ENCODE results near the gene ZIC5. TPM values are rescaled to one million over a fixed set of nuclear protein-coding genes. Genes with fewer than 3 reads are reported as not detected.
A peak's percentile ranks its signal among the peaks of the same experiment; 100 is the strongest.

Gene ZIC5
- total RNA-seq, 1 experiment from 2014 or later: 0.07 TPM

- DNase-seq (ENCODE audit: low read depth): no peak
These were observed 5.0 kb upstream of the ZIC5 start for GRCh38 chr13:99976575-99976974.

GRCh38 chr13:99975626-99976025, 4.1 kb upstream of the ZIC5 start:
- no peak for DNase-seq (ENCODE audit: low read depth)

DNA sequence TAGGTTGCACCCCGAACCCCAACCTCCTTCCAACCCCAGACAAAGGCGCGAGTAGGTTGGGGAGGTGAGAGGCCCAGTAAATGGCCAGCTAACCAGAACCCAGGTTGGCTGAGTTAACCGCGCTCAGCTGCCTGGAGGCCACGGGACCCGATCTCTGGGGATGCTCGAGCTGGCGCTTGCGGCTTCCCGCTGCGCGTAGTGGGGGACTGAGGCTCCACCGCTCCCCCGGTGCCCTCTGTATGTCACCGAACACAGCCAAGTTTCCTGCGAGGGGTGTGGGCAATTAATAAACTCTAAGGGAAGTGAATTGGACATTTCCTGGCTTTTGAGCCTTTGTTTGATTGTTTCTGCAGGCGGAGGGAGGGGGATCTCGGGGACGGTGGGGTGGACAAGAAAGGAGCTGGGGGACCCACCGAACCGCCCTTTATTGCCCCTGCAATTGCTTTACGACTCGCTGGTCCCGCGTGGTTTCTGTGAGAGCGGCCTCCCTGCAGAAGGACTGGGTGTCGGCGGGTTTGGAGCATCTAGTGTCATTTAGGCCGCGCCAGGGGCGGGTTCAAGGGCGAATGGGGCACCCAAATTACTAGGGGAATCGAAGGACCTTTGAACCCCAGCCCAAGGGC, 3.5 kb upstream of the ZIC5 start:
- no peak for DNase-seq (ENCODE audit: low read depth)

- DNase-seq (ENCODE audit: low read depth): no peak
These were observed 2.9 kb upstream of the ZIC5 start for GRCh38 chr13:99974296-99974938.

GRCh38 chr13:99973808-99974185, 2.2 kb upstream of the ZIC5 start:
- DNase-seq (ENCODE audit: low read depth): no peak

GRCh38 chr13:99973163-99973807, 1.7 kb upstream of the ZIC5 start:
- no peak for DNase-seq (ENCODE audit: low read depth)

DNA sequence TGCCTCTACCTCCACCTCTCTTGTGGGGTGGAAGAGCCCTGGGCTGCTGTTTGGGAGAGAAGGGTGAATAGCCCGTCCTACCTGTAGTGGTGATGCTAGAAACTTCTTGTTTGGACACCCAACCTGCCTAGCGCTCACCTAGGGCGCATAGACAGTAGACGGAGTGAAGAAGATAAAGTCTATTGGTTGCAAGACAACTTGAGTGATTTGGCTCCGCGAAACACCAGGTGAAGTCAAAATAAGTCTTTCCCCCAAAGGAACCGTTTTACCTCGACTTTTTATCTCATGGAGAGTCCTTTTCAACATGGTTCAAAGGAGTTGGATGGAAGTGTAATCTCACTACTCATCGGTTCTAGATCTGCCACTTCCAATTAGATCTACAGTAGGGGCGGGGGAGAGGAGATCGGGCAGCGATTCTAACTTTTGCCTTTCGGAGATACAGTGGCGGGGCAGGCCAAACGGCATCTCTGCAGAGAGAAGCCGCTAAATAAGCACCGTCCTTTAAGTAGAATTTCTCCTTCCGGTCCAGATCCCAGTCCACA, 694 bp upstream of the ZIC5 start:
- DNase-seq (ENCODE audit: low read depth): no peak

DNA sequence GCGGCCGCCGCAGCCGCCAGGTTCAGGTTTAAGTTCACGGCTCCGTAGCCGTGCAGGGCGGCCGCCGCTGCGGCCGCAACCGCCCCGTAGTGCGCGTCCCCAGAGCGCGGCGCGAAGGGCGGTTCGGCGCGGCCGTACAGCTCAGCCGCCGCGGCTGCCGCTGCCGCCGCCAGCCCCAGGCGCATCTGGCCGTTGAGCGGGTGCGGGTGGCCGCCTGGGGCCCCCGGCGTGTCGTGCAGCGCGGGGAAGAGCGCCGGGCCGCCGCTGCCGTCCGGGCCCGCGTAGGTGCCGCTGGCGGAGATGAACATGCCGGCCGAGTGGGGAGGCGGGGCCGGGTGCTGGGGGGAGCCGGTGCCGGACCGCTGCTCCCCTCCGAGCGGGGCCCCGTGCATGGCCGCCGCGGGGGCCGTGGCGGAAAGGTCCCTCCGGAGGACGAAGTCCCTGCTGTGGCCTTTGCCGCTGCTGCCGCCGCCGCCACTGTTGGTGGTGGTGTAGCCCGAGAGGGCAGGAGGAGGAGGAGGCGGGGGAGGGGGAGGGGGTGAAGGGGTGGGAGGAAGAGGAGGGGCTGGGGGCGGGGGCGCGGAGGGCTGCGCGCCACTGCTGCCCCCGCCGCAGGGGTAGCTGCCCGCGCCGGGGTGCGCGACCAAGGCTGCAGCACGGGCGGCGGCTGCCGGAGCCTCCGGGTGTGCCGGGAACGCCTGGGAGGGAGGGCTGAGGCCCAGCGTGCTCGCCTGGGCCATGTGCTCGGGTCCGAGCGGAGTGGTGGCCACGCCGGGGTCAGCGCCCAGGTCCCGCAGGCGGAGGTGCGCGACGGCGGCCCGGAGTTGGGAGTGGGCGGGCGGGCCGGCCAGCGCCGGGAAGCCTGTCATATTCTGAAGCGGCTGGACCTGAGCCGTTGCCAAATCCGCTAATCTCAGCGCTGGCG, 654 bp downstream of the ZIC5 start:
- no peak for DNase-seq (ENCODE audit: low read depth)

- peak; percentile 32 for DNase-seq (ENCODE audit: low read depth)
These were observed 1.5 kb downstream of the ZIC5 start for GRCh38 chr13:99969919-99970650.

DNA sequence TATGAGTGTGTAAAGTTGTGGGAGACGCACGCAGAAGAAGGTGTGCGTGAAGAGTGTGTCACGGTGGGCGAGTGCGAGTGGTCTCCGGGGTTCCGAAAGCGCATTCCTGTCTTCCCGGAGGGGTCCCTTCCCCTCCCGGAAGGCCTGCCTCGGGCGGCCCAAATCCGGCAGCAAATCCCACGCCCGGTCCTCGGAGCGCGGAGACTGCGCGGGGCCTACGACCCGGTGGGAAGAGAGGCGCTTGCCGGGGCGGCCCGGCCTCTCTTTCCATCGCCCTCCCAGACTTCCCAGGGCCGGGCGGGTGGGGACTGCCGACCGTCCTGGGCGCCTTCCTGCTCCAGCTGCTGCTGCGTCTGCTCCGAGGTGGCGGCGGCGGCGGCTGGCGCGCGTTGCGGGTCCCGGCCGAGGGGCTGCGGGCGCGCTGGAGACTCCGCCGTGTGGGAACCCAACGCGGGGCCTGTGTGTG, 2.1 kb downstream of the ZIC5 start:
- no peak for DNase-seq (ENCODE audit: low read depth)

DNA sequence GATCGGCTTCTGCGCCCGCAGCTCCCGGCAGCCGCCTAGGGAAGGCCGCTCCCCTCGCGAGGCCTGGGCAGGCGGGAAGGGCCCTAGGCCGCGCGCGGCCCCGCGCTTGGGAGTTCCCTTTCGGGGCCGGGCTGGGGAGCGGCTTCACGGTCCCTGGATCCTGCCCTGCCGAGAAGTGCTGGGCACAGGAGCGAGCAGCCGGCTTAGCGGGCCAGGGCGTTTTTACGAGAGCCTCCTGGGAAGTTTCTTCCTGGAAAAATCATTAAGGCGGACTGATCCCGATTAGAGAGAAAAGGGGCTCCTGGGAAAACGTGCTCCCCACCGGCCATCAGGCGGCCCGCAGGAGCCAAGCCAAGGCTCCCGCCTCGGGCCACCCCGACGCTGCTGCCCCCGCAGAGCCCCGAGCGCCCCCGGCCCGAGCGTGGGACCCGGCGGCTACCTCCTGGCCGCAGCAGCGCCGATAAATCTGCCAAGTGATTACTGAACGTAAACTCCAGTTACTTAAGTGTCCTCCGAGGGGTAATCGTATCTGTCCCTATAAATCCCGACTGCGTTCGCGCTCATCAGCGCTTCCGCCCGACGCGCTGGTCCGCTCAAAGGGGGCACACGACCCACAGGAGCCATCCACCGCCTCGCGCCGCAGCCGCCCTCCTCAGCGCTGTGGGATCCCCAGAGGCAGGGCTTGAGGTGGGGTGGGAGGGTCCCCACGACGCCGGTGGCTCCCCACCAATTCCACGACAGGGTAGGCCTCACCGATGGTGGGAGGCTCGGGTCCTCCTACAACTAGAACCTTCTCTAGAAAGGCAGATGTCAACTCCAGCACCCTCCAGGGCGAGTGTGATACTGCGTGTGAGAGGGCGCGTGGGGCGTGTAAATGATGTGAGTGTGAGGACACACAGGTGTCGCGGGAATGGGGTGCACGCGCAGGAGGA, 2.8 kb downstream of the ZIC5 start:
- DNase-seq (ENCODE audit: low read depth): peak; percentile 32

GRCh38 chr13:99967869-99968520, 3.6 kb downstream of the ZIC5 start:
- DNase-seq (ENCODE audit: low read depth): no peak

DNA sequence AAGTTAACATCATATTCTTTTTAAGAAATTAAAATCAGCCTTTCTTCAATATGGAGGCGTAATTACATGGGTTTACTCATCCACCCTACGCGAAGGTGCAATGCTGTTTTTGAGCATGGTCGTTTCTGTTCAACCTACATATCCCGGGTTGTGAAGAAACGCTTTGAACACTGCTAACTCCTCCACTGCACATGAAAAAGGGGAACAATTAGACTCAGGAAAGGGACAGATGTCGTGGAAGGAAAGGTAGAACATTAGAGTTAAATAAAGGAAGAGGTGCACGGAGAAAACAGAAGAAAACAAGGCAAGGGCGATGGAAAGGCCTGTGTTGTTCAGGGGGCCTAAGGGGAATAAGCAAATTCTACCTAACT, 4.1 kb downstream of the ZIC5 start:
- DNase-seq (ENCODE audit: low read depth): no peak

- DNase-seq (ENCODE audit: low read depth): no peak
These were observed 5.3 kb downstream of the ZIC5 start for GRCh38 chr13:99966064-99966805.

DNA sequence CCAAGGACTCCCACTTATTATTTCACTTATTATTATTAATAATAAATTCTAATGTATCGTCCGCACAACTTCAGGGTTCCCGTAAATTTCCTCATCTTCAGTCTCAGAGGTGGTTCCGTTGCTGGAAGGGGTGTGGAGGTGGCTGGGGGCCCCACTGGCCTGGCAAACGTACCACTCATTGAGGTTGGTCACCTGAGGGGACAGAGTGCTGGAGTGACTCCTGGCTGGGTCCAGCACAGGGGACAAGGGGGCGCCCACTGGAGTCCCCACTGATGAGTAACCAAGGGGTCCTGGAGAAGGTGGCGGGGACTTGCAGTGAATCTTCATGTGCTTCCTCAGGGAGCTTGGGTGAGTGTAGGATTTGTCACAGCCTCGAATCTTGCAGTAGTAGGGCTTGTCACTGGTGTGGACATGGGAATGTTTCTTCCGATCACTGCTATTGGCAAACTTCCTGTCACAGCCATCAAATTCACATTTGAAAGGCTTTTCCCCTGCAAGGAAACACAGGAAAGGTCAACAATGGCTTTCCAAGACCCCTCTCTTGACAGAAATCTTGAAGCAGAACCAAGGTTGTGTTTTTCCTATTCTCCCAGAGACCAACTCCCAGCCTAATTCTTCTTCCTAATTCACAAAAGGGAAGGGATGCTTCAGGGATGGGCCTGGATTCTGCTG, 6.1 kb downstream of the ZIC5 start:
- DNase-seq (ENCODE audit: low read depth): no peak

DNA sequence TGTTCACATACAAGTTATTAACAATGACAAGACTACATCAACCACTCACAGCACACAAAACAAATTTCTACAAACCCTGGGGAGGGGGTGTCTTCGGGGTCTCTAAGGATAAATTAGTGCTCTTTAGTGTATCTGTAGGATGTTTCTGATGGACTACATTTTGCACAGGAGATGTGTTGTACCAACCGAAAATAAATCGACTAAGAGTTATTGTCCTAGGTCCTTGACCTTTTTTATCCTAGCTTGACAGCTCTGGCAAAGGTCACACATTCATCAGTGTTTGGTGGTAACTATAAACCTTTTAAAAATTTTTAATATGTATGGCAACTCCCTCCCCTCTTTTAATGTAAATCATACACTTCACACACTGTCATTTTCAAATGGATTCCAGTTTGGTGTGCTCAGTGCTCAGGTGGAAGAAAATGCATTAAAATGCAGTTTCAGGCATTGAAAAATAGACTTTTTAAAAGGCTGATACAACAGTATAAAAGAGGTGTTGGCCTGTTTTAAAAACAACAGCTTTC, 7.7 kb downstream of the ZIC5 start:
- DNase-seq (ENCODE audit: low read depth): no peak

- DNase-seq (ENCODE audit: low read depth): no peak
These were observed 9.3 kb downstream of the ZIC5 start for GRCh38 chr13:99962242-99962641.

DNA sequence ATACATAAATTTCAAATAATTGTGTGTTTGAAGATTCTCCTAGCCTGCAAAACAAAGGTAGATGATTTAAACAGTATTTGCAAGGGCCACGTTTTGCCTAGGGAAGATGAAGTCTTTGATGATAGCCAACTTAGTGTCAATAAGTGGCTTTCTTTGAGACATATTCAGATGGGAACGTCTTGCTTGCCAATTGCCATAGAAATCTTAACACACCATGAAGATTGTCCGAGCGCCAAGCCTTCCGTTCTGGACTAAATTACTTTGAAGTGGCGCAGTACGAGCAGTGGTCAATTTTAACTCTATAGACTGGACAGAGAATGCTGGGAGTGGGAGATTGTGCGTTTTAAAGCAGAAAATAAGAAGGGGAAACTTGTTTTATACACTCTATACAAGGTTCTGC, 9.9 kb downstream of the ZIC5 start:
- no peak for DNase-seq (ENCODE audit: low read depth)

All from M059J (cell line).